HepG2 (cell line): ENCODE results near the gene BST1. TPM values are rescaled to one million over a fixed set of nuclear protein-coding genes. Genes with fewer than 3 reads are reported as not detected.

ENCODE experiments used
- CBX1 ChIP-seq: IDR thresholded peaks from one replicate; pipeline ENCODE4 v1.6.1; 2016; ENCODE audit warnings: antibody characterized with exemption, low read depth
- KDM5A ChIP-seq: fragments of 200-600 bp; sonication (generic); IDR thresholded peaks from 2 replicates; pipeline ENCODE4 v1.7.0; 2018; ENCODE audit warnings: antibody characterized with exemption, mild to moderate bottlenecking, low read length, borderline replicate concordance
- KLF16 ChIP-seq, 2 experiments: sonication (generic) in 1 of 2; formaldehyde crosslinking in 1 of 2; IDR thresholded peaks; 2 replicates each; pipeline versions ENCODE4 v1.6.1 to v1.8.0; 2016 to 2023; ENCODE audit warnings: missing genetic modification reagents in 2 of 2, missing compliant biosample characterization in 1 of 2
- PRPF4 ChIP-seq: fragments of 200-400 bp; formaldehyde crosslinking; IDR thresholded peaks from 2 replicates; pipeline ENCODE4 v1.6.1; 2016; ENCODE audit warnings: low read length, low read depth; ENCODE audit not compliant: poor library complexity, severe bottlenecking
- RBAK ChIP-seq: sonication (generic); formaldehyde crosslinking; IDR thresholded peaks from 2 replicates; pipeline ENCODE4 v1.5.1; 2020; ENCODE audit warnings: mild to moderate bottlenecking, missing genetic modification reagents
- SKI ChIP-seq: fragments of 450-650 bp; IDR thresholded peaks from one replicate; pipeline ENCODE4 v1.6.1; 2018; ENCODE audit warnings: mild to moderate bottlenecking; ENCODE audit not compliant: partially characterized antibody
- SYNCRIP ChIP-seq: fragments of 200-400 bp; formaldehyde crosslinking; IDR thresholded peaks from 2 replicates; pipeline ENCODE4 v1.6.1; 2018; ENCODE audit warnings: mild to moderate bottlenecking, low read depth, low read length; ENCODE audit not compliant: insufficient read depth
- ZNF550 ChIP-seq: sonication (generic); formaldehyde crosslinking; IDR thresholded peaks from 2 replicates; pipeline ENCODE4 v1.4.0; 2020; ENCODE audit warnings: mild to moderate bottlenecking, missing genetic modification reagents, borderline replicate concordance
- ZNF570 ChIP-seq: sonication (generic); formaldehyde crosslinking; IDR thresholded peaks from 2 replicates; pipeline ENCODE4 v1.4.0; 2020; ENCODE audit warnings: mild to moderate bottlenecking, missing genetic modification reagents, borderline replicate concordance
- polyA plus RNA-seq, 8 experiments: library from polyadenylated mRNA; depleted of rRNA in 3 of 8; stranded (reverse) in 7 of 8; unstranded in 1 of 8; fragments of >200 nt; fragmentation: Illumina TruSeq in 4 of 8; extraction: Trizol in 4 of 8; gene quantifications; 2 replicates each; pipeline versions ENCODE4 v1.2.1 to v1.2.3, GENCODE V29; 2011 to 2016; ENCODE audit warnings: low read depth in 4 of 8, missing spikeins in 1 of 8, mixed read lengths in 1 of 8; ENCODE audit not compliant: insufficient read depth in 1 of 8
- total RNA-seq, 5 experiments: library from RNA; depleted of rRNA; stranded (reverse); fragments of >200 nt; fragmentation: Illumina TruSeq; extraction: Trizol; gene quantifications; 2 replicates each; pipeline ENCODE4 v1.2.3, GENCODE V29; 2016; ENCODE audit warnings: low read depth in 1 of 5
- TF ChIP-seq, protein P1 (sequence below): sonication (generic); formaldehyde crosslinking; IDR thresholded peaks from 2 replicates; pipeline ENCODE4 v1.4.0; 2020; ENCODE audit warnings: missing genetic modification reagents
- TF ChIP-seq, protein P2 (sequence below): sonication (generic); formaldehyde crosslinking; conservative IDR thresholded peaks from 2 replicates; pipeline ENCODE4 v1.4.0; 2020; ENCODE audit warnings: missing genetic modification reagents
- TF ChIP-seq, protein P3 (sequence below): sonication (generic); formaldehyde crosslinking; IDR thresholded peaks from 2 replicates; pipeline ENCODE4 v1.5.1; 2020; ENCODE audit warnings: missing genetic modification reagents, mild to moderate bottlenecking, borderline replicate concordance
- TF ChIP-seq, protein P4 (sequence below): sonication (generic); formaldehyde crosslinking; IDR thresholded peaks from 2 replicates; pipeline ENCODE4 v1.8.1; 2022; ENCODE audit warnings: low read depth, mild to moderate bottlenecking, missing genetic modification reagents
- TF ChIP-seq, protein P5 (sequence below): sonication (generic); formaldehyde crosslinking; IDR thresholded peaks from 2 replicates; pipeline ENCODE4 v1.9.0; 2022; ENCODE audit warnings: missing genetic modification reagents, mild to moderate bottlenecking, borderline replicate concordance

The BST1 gene
- total and polyA plus RNA-seq, 2 of the 13 experiments (the other 11 are each of a cell fraction or from before 2014, with no cell fraction given) = 0.09 to 0.49 TPM

DNA sequence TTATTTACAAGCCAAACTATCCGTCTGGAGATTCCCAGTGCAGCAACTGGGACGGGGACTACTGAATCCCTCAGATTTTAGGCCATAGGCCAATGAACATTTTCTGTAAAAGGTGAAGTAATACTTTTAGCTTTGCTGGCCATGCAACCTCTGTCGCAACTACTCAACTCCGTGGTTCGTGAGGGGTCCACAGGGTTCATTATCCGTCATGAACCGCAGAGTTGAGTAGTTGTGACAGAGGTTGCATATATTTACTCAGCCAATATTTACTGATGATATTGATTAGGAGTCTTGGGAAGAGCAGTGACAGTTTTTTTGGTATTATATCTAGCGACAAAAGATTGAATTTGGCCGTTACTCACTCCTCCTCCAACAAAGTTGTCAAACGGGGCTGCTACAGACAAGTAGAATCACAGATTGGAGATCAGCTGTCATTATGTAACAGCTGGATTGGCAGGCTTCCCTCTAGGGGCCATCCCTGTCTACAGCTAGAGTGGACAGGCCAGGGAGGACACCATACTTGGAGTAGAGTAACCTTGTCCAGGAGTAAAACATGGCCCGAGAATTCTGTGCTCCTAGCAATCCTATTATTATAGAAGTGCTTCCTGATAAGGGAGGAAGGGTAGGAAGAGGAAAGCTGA is 38.0 kb downstream of the BST1 start (continued):
- TF ChIP-seq RBAK (no peak), KLF16 (CRISPR knock-in tag; IDR thresholded peaks at IDR 0.05) (peak in 1 of 2 experiments; percentile 86; a peak in 2 of 4 replicates), CBX1 (no peak), SKI (peak; percentile 58), ZNF570 (CRISPR knock-in tag) (no peak), KDM5A (no peak), PRPF4 (no peak), ZNF550 (no peak), SYNCRIP (no peak)
- TF ChIP-seq, protein P1, sequence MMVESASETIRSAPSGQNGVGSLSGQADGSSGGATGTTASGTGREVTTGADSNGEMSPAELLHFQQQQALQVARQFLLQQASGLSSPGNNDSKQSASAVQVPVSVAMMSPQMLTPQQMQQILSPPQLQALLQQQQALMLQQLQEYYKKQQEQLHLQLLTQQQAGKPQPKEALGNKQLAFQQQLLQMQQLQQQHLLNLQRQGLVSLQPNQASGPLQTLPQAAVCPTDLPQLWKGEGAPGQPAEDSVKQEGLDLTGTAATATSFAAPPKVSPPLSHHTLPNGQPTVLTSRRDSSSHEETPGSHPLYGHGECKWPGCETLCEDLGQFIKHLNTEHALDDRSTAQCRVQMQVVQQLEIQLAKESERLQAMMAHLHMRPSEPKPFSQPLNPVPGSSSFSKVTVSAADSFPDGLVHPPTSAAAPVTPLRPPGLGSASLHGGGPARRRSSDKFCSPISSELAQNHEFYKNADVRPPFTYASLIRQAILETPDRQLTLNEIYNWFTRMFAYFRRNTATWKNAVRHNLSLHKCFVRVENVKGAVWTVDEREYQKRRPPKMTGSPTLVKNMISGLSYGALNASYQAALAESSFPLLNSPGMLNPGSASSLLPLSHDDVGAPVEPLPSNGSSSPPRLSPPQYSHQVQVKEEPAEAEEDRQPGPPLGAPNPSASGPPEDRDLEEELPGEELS (CRISPR knock-in tag) = peak; percentile 59; the same call in 1 of the 2 replicates
- TF ChIP-seq, protein P2, sequence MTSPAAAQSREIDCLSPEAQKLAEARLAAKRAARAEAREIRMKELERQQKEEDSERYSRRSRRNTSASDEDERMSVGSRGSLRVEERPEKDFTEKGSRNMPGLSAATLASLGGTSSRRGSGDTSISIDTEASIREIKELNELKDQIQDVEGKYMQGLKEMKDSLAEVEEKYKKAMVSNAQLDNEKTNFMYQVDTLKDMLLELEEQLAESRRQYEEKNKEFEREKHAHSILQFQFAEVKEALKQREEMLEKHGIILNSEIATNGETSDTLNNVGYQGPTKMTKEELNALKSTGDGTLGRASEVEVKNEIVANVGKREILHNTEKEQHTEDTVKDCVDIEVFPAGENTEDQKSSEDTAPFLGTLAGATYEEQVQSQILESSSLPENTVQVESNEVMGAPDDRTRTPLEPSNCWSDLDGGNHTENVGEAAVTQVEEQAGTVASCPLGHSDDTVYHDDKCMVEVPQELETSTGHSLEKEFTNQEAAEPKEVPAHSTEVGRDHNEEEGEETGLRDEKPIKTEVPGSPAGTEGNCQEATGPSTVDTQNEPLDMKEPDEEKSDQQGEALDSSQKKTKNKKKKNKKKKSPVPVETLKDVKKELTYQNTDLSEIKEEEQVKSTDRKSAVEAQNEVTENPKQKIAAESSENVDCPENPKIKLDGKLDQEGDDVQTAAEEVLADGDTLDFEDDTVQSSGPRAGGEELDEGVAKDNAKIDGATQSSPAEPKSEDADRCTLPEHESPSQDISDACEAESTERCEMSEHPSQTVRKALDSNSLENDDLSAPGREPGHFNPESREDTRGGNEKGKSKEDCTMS = no peak
- TF ChIP-seq, protein P3, sequence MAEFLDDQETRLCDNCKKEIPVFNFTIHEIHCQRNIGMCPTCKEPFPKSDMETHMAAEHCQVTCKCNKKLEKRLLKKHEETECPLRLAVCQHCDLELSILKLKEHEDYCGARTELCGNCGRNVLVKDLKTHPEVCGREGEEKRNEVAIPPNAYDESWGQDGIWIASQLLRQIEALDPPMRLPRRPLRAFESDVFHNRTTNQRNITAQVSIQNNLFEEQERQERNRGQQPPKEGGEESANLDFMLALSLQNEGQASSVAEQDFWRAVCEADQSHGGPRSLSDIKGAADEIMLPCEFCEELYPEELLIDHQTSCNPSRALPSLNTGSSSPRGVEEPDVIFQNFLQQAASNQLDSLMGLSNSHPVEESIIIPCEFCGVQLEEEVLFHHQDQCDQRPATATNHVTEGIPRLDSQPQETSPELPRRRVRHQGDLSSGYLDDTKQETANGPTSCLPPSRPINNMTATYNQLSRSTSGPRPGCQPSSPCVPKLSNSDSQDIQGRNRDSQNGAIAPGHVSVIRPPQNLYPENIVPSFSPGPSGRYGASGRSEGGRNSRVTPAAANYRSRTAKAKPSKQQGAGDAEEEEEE (CRISPR knock-in tag) = no peak
- TF ChIP-seq, protein P4, sequence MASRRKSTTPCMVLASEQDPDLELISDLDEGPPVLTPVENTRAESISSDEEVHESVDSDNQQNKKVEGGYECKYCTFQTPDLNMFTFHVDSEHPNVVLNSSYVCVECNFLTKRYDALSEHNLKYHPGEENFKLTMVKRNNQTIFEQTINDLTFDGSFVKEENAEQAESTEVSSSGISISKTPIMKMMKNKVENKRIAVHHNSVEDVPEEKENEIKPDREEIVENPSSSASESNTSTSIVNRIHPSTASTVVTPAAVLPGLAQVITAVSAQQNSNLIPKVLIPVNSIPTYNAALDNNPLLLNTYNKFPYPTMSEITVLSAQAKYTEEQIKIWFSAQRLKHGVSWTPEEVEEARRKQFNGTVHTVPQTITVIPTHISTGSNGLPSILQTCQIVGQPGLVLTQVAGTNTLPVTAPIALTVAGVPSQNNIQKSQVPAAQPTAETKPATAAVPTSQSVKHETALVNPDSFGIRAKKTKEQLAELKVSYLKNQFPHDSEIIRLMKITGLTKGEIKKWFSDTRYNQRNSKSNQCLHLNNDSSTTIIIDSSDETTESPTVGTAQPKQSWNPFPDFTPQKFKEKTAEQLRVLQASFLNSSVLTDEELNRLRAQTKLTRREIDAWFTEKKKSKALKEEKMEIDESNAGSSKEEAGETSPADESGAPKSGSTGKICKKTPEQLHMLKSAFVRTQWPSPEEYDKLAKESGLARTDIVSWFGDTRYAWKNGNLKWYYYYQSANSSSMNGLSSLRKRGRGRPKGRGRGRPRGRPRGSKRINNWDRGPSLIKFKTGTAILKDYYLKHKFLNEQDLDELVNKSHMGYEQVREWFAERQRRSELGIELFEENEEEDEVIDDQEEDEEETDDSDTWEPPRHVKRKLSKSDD = no peak
- TF ChIP-seq, protein P5, sequence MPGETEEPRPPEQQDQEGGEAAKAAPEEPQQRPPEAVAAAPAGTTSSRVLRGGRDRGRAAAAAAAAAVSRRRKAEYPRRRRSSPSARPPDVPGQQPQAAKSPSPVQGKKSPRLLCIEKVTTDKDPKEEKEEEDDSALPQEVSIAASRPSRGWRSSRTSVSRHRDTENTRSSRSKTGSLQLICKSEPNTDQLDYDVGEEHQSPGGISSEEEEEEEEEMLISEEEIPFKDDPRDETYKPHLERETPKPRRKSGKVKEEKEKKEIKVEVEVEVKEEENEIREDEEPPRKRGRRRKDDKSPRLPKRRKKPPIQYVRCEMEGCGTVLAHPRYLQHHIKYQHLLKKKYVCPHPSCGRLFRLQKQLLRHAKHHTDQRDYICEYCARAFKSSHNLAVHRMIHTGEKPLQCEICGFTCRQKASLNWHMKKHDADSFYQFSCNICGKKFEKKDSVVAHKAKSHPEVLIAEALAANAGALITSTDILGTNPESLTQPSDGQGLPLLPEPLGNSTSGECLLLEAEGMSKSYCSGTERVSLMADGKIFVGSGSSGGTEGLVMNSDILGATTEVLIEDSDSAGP = no peak
